ENCODE results near the gene POLR2E. TPM values are rescaled to one million over a fixed set of nuclear protein-coding genes. Genes with fewer than 3 reads are reported as not detected.

POLR2E gene
- total RNA-seq, 1 donor: 70.2 TPM

- Histone ChIP-seq H3K27me3 (ENCODE audit: insufficient read depth, low read length) (no peaks in the 10 kb centered on the region), H4K20me1 (ENCODE audit: insufficient read depth, low read length) (peaks cover 13% of the 10 kb centered on the region), H3K79me2 (ENCODE audit: insufficient read depth, low read length) (peaks cover 45% of the 10 kb centered on the region)
Measured at GRCh38 chr19:1136201-1136600, 41.0 kb upstream of the POLR2E start.

GRCh38 chr19:1135454-1135853, 40.3 kb upstream of the POLR2E start:
- no peak overlapping the region for H3K4me3 ChIP-seq (ENCODE audit: insufficient read depth, low read length)
- peaks cover 52% of the 10 kb centered on the region for H3K79me2 ChIP-seq (ENCODE audit: insufficient read depth, low read length)
- peaks cover 11% of the 10 kb centered on the region for H3K4me1 ChIP-seq (ENCODE audit: insufficient read depth, low read length)
- no peak overlapping the region for H2AFZ ChIP-seq (ENCODE audit: low read length)
- H3K27ac ChIP-seq (ENCODE audit: low read depth, low read length): no peak overlapping the region
- H4K20me1 ChIP-seq (ENCODE audit: insufficient read depth, low read length): peaks cover 20% of the 10 kb centered on the region
- peaks cover 8% of the 10 kb centered on the region for H3K36me3 ChIP-seq (ENCODE audit: insufficient read depth, low read length)
- no peak overlapping the region for H3K4me2 ChIP-seq (ENCODE audit: insufficient read depth, low read length)
- H3K9me3 ChIP-seq (ENCODE audit: low read depth, low read length): no peaks in the 10 kb centered on the region
- no peaks in the 10 kb centered on the region for H3K27me3 ChIP-seq (ENCODE audit: insufficient read depth, low read length)
- DNase-seq (ENCODE audit: insufficient read length, low spot score, missing footprints): no peak
- TF ChIP-seq, protein P1, sequence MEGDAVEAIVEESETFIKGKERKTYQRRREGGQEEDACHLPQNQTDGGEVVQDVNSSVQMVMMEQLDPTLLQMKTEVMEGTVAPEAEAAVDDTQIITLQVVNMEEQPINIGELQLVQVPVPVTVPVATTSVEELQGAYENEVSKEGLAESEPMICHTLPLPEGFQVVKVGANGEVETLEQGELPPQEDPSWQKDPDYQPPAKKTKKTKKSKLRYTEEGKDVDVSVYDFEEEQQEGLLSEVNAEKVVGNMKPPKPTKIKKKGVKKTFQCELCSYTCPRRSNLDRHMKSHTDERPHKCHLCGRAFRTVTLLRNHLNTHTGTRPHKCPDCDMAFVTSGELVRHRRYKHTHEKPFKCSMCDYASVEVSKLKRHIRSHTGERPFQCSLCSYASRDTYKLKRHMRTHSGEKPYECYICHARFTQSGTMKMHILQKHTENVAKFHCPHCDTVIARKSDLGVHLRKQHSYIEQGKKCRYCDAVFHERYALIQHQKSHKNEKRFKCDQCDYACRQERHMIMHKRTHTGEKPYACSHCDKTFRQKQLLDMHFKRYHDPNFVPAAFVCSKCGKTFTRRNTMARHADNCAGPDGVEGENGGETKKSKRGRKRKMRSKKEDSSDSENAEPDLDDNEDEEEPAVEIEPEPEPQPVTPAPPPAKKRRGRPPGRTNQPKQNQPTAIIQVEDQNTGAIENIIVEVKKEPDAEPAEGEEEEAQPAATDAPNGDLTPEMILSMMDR (IDR thresholded peaks at IDR 0.05; ENCODE audit: extremely low read depth, low read depth, low read length): no peak

More at GRCh38 chr19:1136201-1136600, 41.0 kb upstream of the POLR2E start:
- Histone ChIP-seq H3K9me3 (ENCODE audit: low read depth, low read length) (no peaks in the 10 kb centered on the region), H3K4me2 (ENCODE audit: insufficient read depth, low read length) (no peak overlapping the region), H3K27ac (ENCODE audit: low read depth, low read length) (no peak overlapping the region), H3K4me1 (ENCODE audit: insufficient read depth, low read length) (peaks cover 7% of the 10 kb centered on the region), H2AFZ (ENCODE audit: low read length) (no peak overlapping the region), H3K36me3 (ENCODE audit: insufficient read depth, low read length) (peaks cover 8% of the 10 kb centered on the region), H3K4me3 (ENCODE audit: insufficient read depth, low read length) (no peak overlapping the region)
- TF ChIP-seq, protein P1 (IDR thresholded peaks at IDR 0.05; ENCODE audit: extremely low read depth, low read depth, low read length): no peak
- no peak for DNase-seq (ENCODE audit: insufficient read length, low spot score, missing footprints)

- TF ChIP-seq, protein P1 (IDR thresholded peaks at IDR 0.05; ENCODE audit: extremely low read depth, low read depth, low read length): no peak
- no peak for DNase-seq (ENCODE audit: insufficient read length, low spot score, missing footprints)
- no peaks in the 10 kb centered on the region for H3K27me3 ChIP-seq (ENCODE audit: insufficient read depth, low read length)
- peaks cover 20% of the 10 kb centered on the region for H3K4me1 ChIP-seq (ENCODE audit: insufficient read depth, low read length)
- peak overlapping the region; percentile 95 for H3K27ac ChIP-seq (ENCODE audit: low read depth, low read length)
- H4K20me1 ChIP-seq (ENCODE audit: insufficient read depth, low read length): peaks cover 30% of the 10 kb centered on the region
- peaks cover 63% of the 10 kb centered on the region for H3K79me2 ChIP-seq (ENCODE audit: insufficient read depth, low read length)
- no peak overlapping the region for H3K4me3 ChIP-seq (ENCODE audit: insufficient read depth, low read length)
- no peaks in the 10 kb centered on the region for H3K9me3 ChIP-seq (ENCODE audit: low read depth, low read length)
- H3K36me3 ChIP-seq (ENCODE audit: insufficient read depth, low read length): peaks cover 17% of the 10 kb centered on the region
- H3K4me2 ChIP-seq (ENCODE audit: insufficient read depth, low read length): no peak overlapping the region
- H2AFZ ChIP-seq (ENCODE audit: low read length): no peak overlapping the region
Measured at GRCh38 chr19:1134431-1134830, 39.3 kb upstream of the POLR2E start.

GRCh38 chr19:1133471-1133929, 38.3 kb upstream of the POLR2E start:
- Histone ChIP-seq H3K79me2 (ENCODE audit: insufficient read depth, low read length) (peaks cover 72% of the 10 kb centered on the region), H3K27ac (ENCODE audit: low read depth, low read length) (peak overlapping the region; percentile 95), H3K4me3 (ENCODE audit: insufficient read depth, low read length) (no peak overlapping the region), H3K9me3 (ENCODE audit: low read depth, low read length) (no peaks in the 10 kb centered on the region), H3K36me3 (ENCODE audit: insufficient read depth, low read length) (peaks cover 17% of the 10 kb centered on the region), H3K4me2 (ENCODE audit: insufficient read depth, low read length) (no peak overlapping the region), H3K27me3 (ENCODE audit: insufficient read depth, low read length) (no peaks in the 10 kb centered on the region), H2AFZ (ENCODE audit: low read length) (no peak overlapping the region), H3K4me1 (ENCODE audit: insufficient read depth, low read length) (peaks cover 22% of the 10 kb centered on the region), H4K20me1 (ENCODE audit: insufficient read depth, low read length) (peaks cover 26% of the 10 kb centered on the region)
- TF ChIP-seq, protein P1 (IDR thresholded peaks at IDR 0.05; ENCODE audit: extremely low read depth, low read depth, low read length): no peak
- DNase-seq (ENCODE audit: insufficient read length, low spot score, missing footprints): peak; percentile 95

All from osteoblast (primary cell).